Retinal pigment epithelial cell (primary cell): ENCODE measurements around the gene DSCAML1.

Experiments used
- DNase-seq: peaks from one replicate; pipeline ENCODE4 v3.0.0-alpha.2; 2010; ENCODE audit warnings: low read depth
- H3K4me3 ChIP-seq: 2 replicates; pipeline ENCODE4 v1.5.1; 2011; ENCODE audit warnings: mild to moderate bottlenecking, low read length, control low read depth, moderate library complexity
- CTCF ChIP-seq: conservative IDR thresholded peaks from 2 replicates; pipeline ENCODE4 v1.5.1; 2011; ENCODE audit warnings: low read depth, low read length, control low read depth, inconsistent platforms

The DSCAML1 gene

GRCh38 chr11:117639601-117640000 lies 157.4 kb downstream of the DSCAML1 start:
- DNase-seq: no peak
- no peak for TF ChIP-seq CTCF
- no peak overlapping the region for H3K4me3 ChIP-seq

GRCh38 chr11:117638911-117639543 lies 158.0 kb downstream of the DSCAML1 start:
- no peak for DNase-seq
- H3K4me3 ChIP-seq: no peak overlapping the region
- no peak for TF ChIP-seq CTCF

GRCh38 chr11:117634756-117635603 lies 162.0 kb downstream of the DSCAML1 start:
- no peak for TF ChIP-seq CTCF
- no peak for DNase-seq
- H3K4me3 ChIP-seq: no peak overlapping the region

- no peak for TF ChIP-seq CTCF
- DNase-seq: no peak
- no peak overlapping the region for H3K4me3 ChIP-seq
These were observed 162.8 kb downstream of the DSCAML1 start for GRCh38 chr11:117633976-117634755.

- no peak for TF ChIP-seq CTCF
- no peak overlapping the region for H3K4me3 ChIP-seq
- DNase-seq: no peak
These were observed 163.7 kb downstream of the DSCAML1 start for GRCh38 chr11:117633186-117633754.

- no peak overlapping the region for H3K4me3 ChIP-seq
- no peak for DNase-seq
- no peak for TF ChIP-seq CTCF
These were observed 164.7 kb downstream of the DSCAML1 start for GRCh38 chr11:117632306-117632705.
